ENCODE measurements around the gene LRR1.

LRR1 gene

GRCh38 chr14:49550286-49551184 is 48.2 kb upstream of the LRR1 start:
- no peaks in the 10 kb centered on the region for H3K36me3 ChIP-seq (ENCODE audit: control insufficient read depth in 2 of 2, insufficient read depth in 1 of 2, low read length in 2 of 2)
- CTCF ChIA-PET, result interaction anchor here (0.6 to 7.1 kb wide), 15 partner anchors 12 to 647 kb away, joined by 3 to 71 read pairs (median 4); no protein-coding TSS in a partner anchor
- POLR2A ChIA-PET, result no interaction called here
- TF ChIP-seq ZNF654 (tag by site-specific recombination; IDR thresholded peaks at IDR 0.05; ENCODE audit: low read depth) (peak; percentile 26), SP7 (tag by site-specific recombination; IDR thresholded peaks at IDR 0.05) (no peak), YY1 (tag by site-specific recombination; IDR thresholded peaks at IDR 0.05) (no peak), CTCF (tag by site-specific recombination; IDR thresholded peaks at IDR 0.05) (0 out of 2 replicates have a peak, but pooled peaks have one; percentile 14), ZNF596 (tag by site-specific recombination; IDR thresholded peaks at IDR 0.05) (no peak)
- no peak overlapping the region for H3K27ac ChIP-seq (ENCODE audit: extremely low read depth, low read depth, low read length)
- H3K9me3 ChIP-seq (ENCODE audit: control insufficient read depth, insufficient read depth, low read depth, low read length), result no peaks in the 10 kb centered on the region
- H3K4me1 ChIP-seq (ENCODE audit: control insufficient read depth, insufficient read depth, low read length), result no peaks in the 10 kb centered on the region
- H3K4me3 ChIP-seq (ENCODE audit: low read depth, low read length), result no peak overlapping the region

- CTCF ChIA-PET, result interaction anchor here (1.2 to 7.1 kb wide), 6 partner anchors 13 to 371 kb away, joined by 3 to 71 read pairs (median 4); no protein-coding TSS in a partner anchor
- Histone ChIP-seq H3K4me1 (ENCODE audit: control insufficient read depth, insufficient read depth, low read length) (no peaks in the 10 kb centered on the region), H3K4me3 (ENCODE audit: low read depth, low read length) (no peak overlapping the region), H3K36me3 (ENCODE audit: control insufficient read depth in 2 of 2, insufficient read depth in 1 of 2, low read length in 2 of 2) (no peaks in the 10 kb centered on the region), H3K27ac (ENCODE audit: extremely low read depth, low read depth, low read length) (no peak overlapping the region), H3K9me3 (ENCODE audit: control insufficient read depth, insufficient read depth, low read depth, low read length) (no peaks in the 10 kb centered on the region)
- no peak for TF ChIP-seq REPIN1 (tag by site-specific recombination; IDR thresholded peaks at IDR 0.05; ENCODE audit: low read depth)
- TF ChIP-seq PBX3 (CRISPR knock-in tag; IDR thresholded peaks at IDR 0.05), result no peak
- no peak for TF ChIP-seq ZNF37A (tag by site-specific recombination; IDR thresholded peaks at IDR 0.05)
- no peak for TF ChIP-seq IKZF3 (tag by site-specific recombination; IDR thresholded peaks at IDR 0.05)
- no peak for TF ChIP-seq TRIM28 (IDR thresholded peaks at IDR 0.05; ENCODE audit: borderline replicate concordance, low read length)
- no peak for TF ChIP-seq ZNF366 (tag by site-specific recombination; conservative IDR thresholded peaks at IDR 0.05)
- TF ChIP-seq ZBTB44 (tag by site-specific recombination; IDR thresholded peaks at IDR 0.05), result no peak
- TF ChIP-seq ZNF660 (tag by site-specific recombination; IDR thresholded peaks at IDR 0.05), result no peak
- TF ChIP-seq ZNF211 (tag by site-specific recombination; IDR thresholded peaks at IDR 0.05; ENCODE audit: low read depth), result no peak
- POLR2A ChIA-PET, result no interaction called here
These were observed 47.2 kb upstream of the LRR1 start for GRCh38 chr14:49551569-49551968.

- no peaks in the 10 kb centered on the region for H3K9me3 ChIP-seq (ENCODE audit: control insufficient read depth, insufficient read depth, low read depth, low read length)
- ChIA-PET POLR2A (no interaction called here), CTCF (interaction anchor here (0.7 to 7.1 kb wide), 4 partner anchors 28 to 210 kb away, joined by 3 to 71 read pairs (median 6); no protein-coding TSS in a partner anchor)
- H3K36me3 ChIP-seq (ENCODE audit: control insufficient read depth in 2 of 2, insufficient read depth in 1 of 2, low read length in 2 of 2), result no peaks in the 10 kb centered on the region
- H3K4me3 ChIP-seq (ENCODE audit: low read depth, low read length), result no peak overlapping the region
- H3K4me1 ChIP-seq (ENCODE audit: control insufficient read depth, insufficient read depth, low read length), result no peaks in the 10 kb centered on the region
- no peak overlapping the region for H3K27ac ChIP-seq (ENCODE audit: extremely low read depth, low read depth, low read length)
- TF ChIP-seq KLF9 (tag by site-specific recombination; IDR thresholded peaks at IDR 0.05; ENCODE audit: low read depth) (no peak), ZNF488 (tag by site-specific recombination; IDR thresholded peaks at IDR 0.05) (no peak), ZNF624 (tag by site-specific recombination; IDR thresholded peaks at IDR 0.05) (no peak), ZNF354C (tag by site-specific recombination; IDR thresholded peaks at IDR 0.05; ENCODE audit: borderline replicate concordance, low read depth) (no peak), ZNF660 (tag by site-specific recombination; IDR thresholded peaks at IDR 0.05) (no peak), BCL6B (tag by site-specific recombination; IDR thresholded peaks at IDR 0.05) (no peak), ZFP41 (tag by site-specific recombination; IDR thresholded peaks at IDR 0.05; ENCODE audit: borderline replicate concordance) (no peak), ZNF560 (tag by site-specific recombination; IDR thresholded peaks at IDR 0.05; ENCODE audit: borderline replicate concordance) (no peak)
These were observed 45.6 kb upstream of the LRR1 start for GRCh38 chr14:49553106-49553505.

All from HEK293 (cell line).